H9 (cell line): ENCODE data around the gene EXOSC2. TPM values are rescaled to one million over a fixed set of nuclear protein-coding genes. Genes with fewer than 3 reads are reported as not detected.

Experiments
- DNase-seq: peaks from one replicate; pipeline ENCODE4 v3.0.0-alpha.2; 2017
- H2AFZ ChIP-seq: one replicate; pipeline ENCODE4 v1.6.1; 2013; ENCODE audit warnings: mild to moderate bottlenecking, low read length, control low read depth, moderate library complexity
- H2AK5ac ChIP-seq: 2 replicates; pipeline ENCODE4 v1.6.1; 2013; ENCODE audit warnings: low read length, control low read depth, mixed read lengths; ENCODE audit not compliant: insufficient read length
- H2BK120ac ChIP-seq: one replicate; pipeline ENCODE4 v1.6.1; 2013; ENCODE audit warnings: low read depth, mild to moderate bottlenecking, low read length, control low read depth, inconsistent platforms; ENCODE audit not compliant: poor library complexity, severe bottlenecking
- H2BK12ac ChIP-seq: 2 replicates; pipeline ENCODE4 v1.6.1; 2013; ENCODE audit warnings: low read length, control low read depth, mixed read lengths, low read depth; ENCODE audit not compliant: insufficient read length
- H2BK15ac ChIP-seq: 2 replicates; pipeline ENCODE4 v1.6.1; 2013; ENCODE audit warnings: low read depth, low read length, control low read depth
- H2BK20ac ChIP-seq: one replicate; pipeline ENCODE4 v1.6.1; 2013; ENCODE audit warnings: low read depth, mild to moderate bottlenecking, low read length, control low read depth, inconsistent platforms; ENCODE audit not compliant: poor library complexity, severe bottlenecking
- H2BK5ac ChIP-seq: 2 replicates; pipeline ENCODE4 v1.6.1; 2013; ENCODE audit warnings: low read length, control low read depth, mixed read lengths; ENCODE audit not compliant: insufficient read length
- H3K14ac ChIP-seq: 2 replicates; pipeline ENCODE4 v1.6.1; 2013; ENCODE audit warnings: low read length, control low read depth; ENCODE audit not compliant: insufficient read depth
- H3K18ac ChIP-seq: 2 replicates; pipeline ENCODE4 v1.6.1; 2013; ENCODE audit warnings: low read depth, mild to moderate bottlenecking, mixed read lengths, low read length, control low read depth; ENCODE audit not compliant: insufficient read length
- H3K23ac ChIP-seq: 2 replicates; pipeline ENCODE4 v1.6.1; 2013; ENCODE audit warnings: low read length, control low read depth, mixed read lengths, low read depth; ENCODE audit not compliant: insufficient read length
- H3K23me2 ChIP-seq: 2 replicates; pipeline ENCODE4 v1.6.1; 2013; ENCODE audit warnings: low read depth, mild to moderate bottlenecking, mixed read lengths, low read length, control low read depth; ENCODE audit not compliant: insufficient read length, poor library complexity, severe bottlenecking
- H3K27ac ChIP-seq: 2 replicates; pipeline ENCODE4 v1.5.1; 2013; ENCODE audit warnings: low read length, control low read depth, mixed read lengths, low read depth; ENCODE audit not compliant: insufficient read length
- H3K27me3 ChIP-seq: 2 replicates; pipeline ENCODE4 v1.6.1; 2013; ENCODE audit warnings: low read length, control low read depth, inconsistent platforms; ENCODE audit not compliant: insufficient read depth
- H3K4ac ChIP-seq: 2 replicates; pipeline ENCODE4 v1.6.1; 2013; ENCODE audit warnings: low read depth, mild to moderate bottlenecking, control low read depth, inconsistent platforms, low read length, moderate library complexity
- H3K4me1 ChIP-seq: 2 replicates; pipeline ENCODE4 v1.6.1; 2013; ENCODE audit warnings: low read length, control low read depth, inconsistent platforms; ENCODE audit not compliant: insufficient read depth
- H3K4me2 ChIP-seq: 2 replicates; pipeline ENCODE4 v1.6.1; 2013; ENCODE audit warnings: low read length, control low read depth, mixed read lengths; ENCODE audit not compliant: insufficient read length, insufficient read depth
- H3K56ac ChIP-seq: 2 replicates; pipeline ENCODE4 v1.6.1; 2013; ENCODE audit warnings: low read depth, mild to moderate bottlenecking, mixed read lengths, low read length, control low read depth; ENCODE audit not compliant: insufficient read length
- H3K79me1 ChIP-seq: 2 replicates; pipeline ENCODE4 v1.6.1; 2013; ENCODE audit warnings: low read depth, mild to moderate bottlenecking, moderate library complexity, low read length, control low read depth, inconsistent platforms; ENCODE audit not compliant: insufficient read depth, poor library complexity, severe bottlenecking
- H3K79me2 ChIP-seq: 2 replicates; pipeline ENCODE4 v1.6.1; 2013; ENCODE audit warnings: low read length, control low read depth, inconsistent platforms; ENCODE audit not compliant: insufficient read depth
- H3K9ac ChIP-seq: 2 replicates; pipeline ENCODE4 v1.6.1; 2013; ENCODE audit warnings: low read length, control low read depth, mixed read lengths; ENCODE audit not compliant: insufficient read length; ENCODE audit errors: extremely low read depth
- H3K9me3 ChIP-seq: one replicate; pipeline ENCODE4 v1.6.1; 2013; ENCODE audit warnings: low read depth, low read length, inconsistent platforms; ENCODE audit not compliant: control insufficient read depth
- H3T11ph ChIP-seq: one replicate; pipeline ENCODE4 v1.6.1; 2013; ENCODE audit warnings: mild to moderate bottlenecking, low read length, control low read depth, inconsistent platforms
- H4K20me1 ChIP-seq: one replicate; pipeline ENCODE4 v1.6.1; 2013; ENCODE audit not compliant: control insufficient read depth, insufficient read length, insufficient read depth
- H4K5ac ChIP-seq: 2 replicates; pipeline ENCODE4 v1.6.1; 2013; ENCODE audit warnings: low read depth, mild to moderate bottlenecking, mixed read lengths, low read length, control low read depth; ENCODE audit not compliant: insufficient read length
- H4K8ac ChIP-seq: replicated peaks from 2 replicates; pipeline ENCODE4 v1.6.1; 2013; ENCODE audit warnings: low read length, control low read depth, mixed read lengths, low read depth; ENCODE audit not compliant: insufficient read length
- H4K91ac ChIP-seq: 2 replicates; pipeline ENCODE4 v1.6.1; 2013; ENCODE audit warnings: low read depth, mild to moderate bottlenecking, moderate library complexity, mixed read lengths, low read length, control low read depth; ENCODE audit not compliant: insufficient read length
- H3K27ac Mint-ChIP-seq, 3 experiments: 2 replicates in 2 of 3; 3 replicates in 1 of 3; pipeline ENCODE4 v1.8.0; 2020 to 2021; ENCODE audit warnings: mixed read lengths in 3 of 3, mild to moderate bottlenecking in 1 of 3, moderate library complexity in 1 of 3
- H3K27me3 Mint-ChIP-seq: 2 replicates; pipeline ENCODE4 v1.8.0; 2021; ENCODE audit warnings: low read depth, mild to moderate bottlenecking, moderate library complexity, mixed read lengths
- H3K36me3 Mint-ChIP-seq, 3 experiments: 2 replicates in 2 of 3; 3 replicates in 1 of 3; pipeline ENCODE4 v1.8.0; 2020 to 2021; ENCODE audit warnings: low read depth in 3 of 3, mixed read lengths in 3 of 3; ENCODE audit not compliant: insufficient read depth in 1 of 3
- H3K4me1 Mint-ChIP-seq, 2 experiments: 2 replicates each; pipeline ENCODE4 v1.8.0; 2020; ENCODE audit warnings: mixed read lengths in 2 of 2
- H3K4me3 Mint-ChIP-seq, 2 experiments: 2 replicates in 1 of 2; 3 replicates in 1 of 2; pipeline ENCODE4 v1.8.0; 2020 to 2021; ENCODE audit warnings: mild to moderate bottlenecking in 2 of 2, mixed read lengths in 2 of 2, moderate library complexity in 1 of 2
- H3K9me3 Mint-ChIP-seq, 2 experiments: 2 replicates in 1 of 2; 3 replicates in 1 of 2; pipeline ENCODE4 v1.8.0; 2020; ENCODE audit warnings: mild to moderate bottlenecking in 2 of 2, mixed read lengths in 2 of 2, moderate library complexity in 1 of 2
- WGBS: extraction: QIAGEN DNeasy Blood & Tissue Kit; methylation state at CpG from one replicate; pipeline ENCODE4 v1.1.7; 2013; ENCODE audit warnings: missing lambda C conversion rate, low lambda C conversion rate, mixed read lengths; ENCODE audit not compliant: insufficient read length; ENCODE audit errors: extremely low coverage; 5-methylcytosine and 5-hydroxymethylcytosine counted together
- total RNA-seq: library from RNA; stranded (reverse); gene quantifications from 2 replicates; pipeline ENCODE4 v1.2.1, GENCODE V29; 2021
- TF ChIP-seq, protein P1 (sequence below): fragments of 200-600 bp; sonication (generic); conservative IDR thresholded peaks from 3 replicates; pipeline ENCODE4 v1.8.0; 2021; ENCODE audit warnings: antibody characterized with exemption, mild to moderate bottlenecking

The EXOSC2 gene
- total RNA-seq, 1 experiment from 2014 or later, result 94.5 TPM

DNA sequence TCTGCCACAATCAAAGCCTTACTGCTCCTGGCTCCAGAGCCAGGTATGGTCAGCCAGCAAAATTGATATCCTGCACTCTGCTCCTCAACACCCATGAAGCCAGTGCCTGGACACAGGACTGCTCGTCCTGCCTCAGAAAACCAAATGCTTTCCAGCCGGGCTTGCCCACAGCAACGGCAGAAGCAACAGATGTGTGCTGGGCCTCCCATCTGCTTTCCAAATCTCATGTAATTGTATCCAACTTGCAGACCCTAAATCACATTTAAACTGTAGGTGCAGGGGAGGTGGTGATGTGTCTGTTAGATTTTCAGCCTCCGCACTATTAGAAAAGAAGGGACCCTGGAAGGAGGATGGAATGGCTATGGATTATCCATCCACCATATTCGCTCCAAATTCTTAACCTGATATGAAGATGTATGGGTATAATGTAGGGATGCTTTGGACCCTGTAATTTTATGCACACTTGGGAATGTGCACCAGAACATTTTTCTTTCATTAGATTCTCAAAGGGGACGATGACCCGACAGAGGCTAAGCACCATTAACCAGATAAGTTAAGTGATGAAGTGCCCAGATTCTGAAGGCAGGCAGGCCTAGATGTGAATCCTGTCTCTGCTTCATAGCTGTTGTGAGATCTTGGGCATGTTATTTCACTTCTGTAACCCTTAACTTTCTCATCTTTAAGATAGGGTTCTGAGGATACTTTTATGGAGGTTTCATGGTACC is 58.2 kb downstream of the EXOSC2 start:
- no peak overlapping the region for H3K56ac ChIP-seq
- no peak overlapping the region for H2AFZ ChIP-seq
- no peak overlapping the region for H2BK20ac ChIP-seq
- H3K79me1 ChIP-seq, result no peaks in the 10 kb centered on the region
- Mint-ChIP-seq H3K27me3 (no peaks in the 10 kb centered on the region), H3K36me3 (no peaks in the 10 kb centered on the region), H3K4me1 (peaks cover 20 to 23% of the 10 kb centered on the region in 2 experiments), H3K9me3 (no peaks in the 10 kb centered on the region; a peak in 1 of 5 replicates), H3K27ac (peak overlapping the region in 1 of 3 experiments; percentile 70; a peak in 3 of 7 replicates), H3K4me3 (no peak overlapping the region)
- H3K18ac ChIP-seq, result no peak overlapping the region
- no CpG with 5 or more reads among the region's 7 CpGs for WGBS
- H2AK5ac ChIP-seq, result no peak overlapping the region
- H3K4me1 ChIP-seq, result peaks cover 1% of the 10 kb centered on the region; the same call in 1 of the 2 replicates
- TF ChIP-seq, protein P1, sequence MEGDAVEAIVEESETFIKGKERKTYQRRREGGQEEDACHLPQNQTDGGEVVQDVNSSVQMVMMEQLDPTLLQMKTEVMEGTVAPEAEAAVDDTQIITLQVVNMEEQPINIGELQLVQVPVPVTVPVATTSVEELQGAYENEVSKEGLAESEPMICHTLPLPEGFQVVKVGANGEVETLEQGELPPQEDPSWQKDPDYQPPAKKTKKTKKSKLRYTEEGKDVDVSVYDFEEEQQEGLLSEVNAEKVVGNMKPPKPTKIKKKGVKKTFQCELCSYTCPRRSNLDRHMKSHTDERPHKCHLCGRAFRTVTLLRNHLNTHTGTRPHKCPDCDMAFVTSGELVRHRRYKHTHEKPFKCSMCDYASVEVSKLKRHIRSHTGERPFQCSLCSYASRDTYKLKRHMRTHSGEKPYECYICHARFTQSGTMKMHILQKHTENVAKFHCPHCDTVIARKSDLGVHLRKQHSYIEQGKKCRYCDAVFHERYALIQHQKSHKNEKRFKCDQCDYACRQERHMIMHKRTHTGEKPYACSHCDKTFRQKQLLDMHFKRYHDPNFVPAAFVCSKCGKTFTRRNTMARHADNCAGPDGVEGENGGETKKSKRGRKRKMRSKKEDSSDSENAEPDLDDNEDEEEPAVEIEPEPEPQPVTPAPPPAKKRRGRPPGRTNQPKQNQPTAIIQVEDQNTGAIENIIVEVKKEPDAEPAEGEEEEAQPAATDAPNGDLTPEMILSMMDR, result no peak
- no peaks in the 10 kb centered on the region for H4K20me1 ChIP-seq
- H3K27me3 ChIP-seq, result no peaks in the 10 kb centered on the region
- H4K91ac ChIP-seq, result no peak overlapping the region
- no peak overlapping the region for H3K27ac ChIP-seq
- H3K23ac ChIP-seq, result no peak overlapping the region
- no peak overlapping the region for H2BK5ac ChIP-seq
- no peak overlapping the region for H4K5ac ChIP-seq
- H3K23me2 ChIP-seq, result no peaks in the 10 kb centered on the region
- no peak overlapping the region for H3K14ac ChIP-seq
- no peak overlapping the region for H3K4ac ChIP-seq
- no peak overlapping the region for H2BK15ac ChIP-seq
- H3K9ac ChIP-seq, result no peak overlapping the region
- no peaks in the 10 kb centered on the region for H3K9me3 ChIP-seq
- no peak for DNase-seq
- H2BK12ac ChIP-seq, result no peak overlapping the region
- H3K4me2 ChIP-seq, result no peak overlapping the region
- no peak overlapping the region for H2BK120ac ChIP-seq
- H4K8ac ChIP-seq, result no peak overlapping the region
- H3T11ph ChIP-seq, result no peak overlapping the region
- no peaks in the 10 kb centered on the region for H3K79me2 ChIP-seq

Other genes with a start within 250 kb of the EXOSC2 start
- 118 and 122 TPM in 2 replicates for gene ASS1, start 248.8 kb upstream of the EXOSC2 start, total RNA-seq
- gene FUBP3, start 114.2 kb upstream of the EXOSC2 start, total RNA-seq, result 78.6 and 83.5 TPM in 2 replicates
- gene PRDM12, start 29.2 kb upstream of the EXOSC2 start, total RNA-seq, result not detected in 2 replicates
- gene ABL1, start 141.5 kb downstream of the EXOSC2 start, total RNA-seq, result 79.4 and 83.6 TPM in 2 replicates
- not detected in 2 replicates for gene QRFP, start 203.0 kb downstream of the EXOSC2 start, total RNA-seq
- 6.2 and 7.1 TPM in 2 replicates for gene FIBCD1, start 245.5 kb downstream of the EXOSC2 start, total RNA-seq